Activated naive CD4-positive, alpha-beta T cell treated with Interleukin-2 at 50 U/mL for 16 hours (primary cell): Measurements from ENCODE around the gene PRPF19.

Experiments used
- DNase-seq: peaks from one replicate; pipeline ENCODE4 v3.0.0-alpha.2; 2020

PRPF19 gene

GRCh38 chr11:60855726-60856633, 50.4 kb downstream of the PRPF19 start, which contains the start of gene PTGDR2:
PTGDR2 (minus strand) TSS chr11:60855950; CDS start chr11:60853722, 2,228 bp downstream.
- no peak for DNase-seq

DNA sequence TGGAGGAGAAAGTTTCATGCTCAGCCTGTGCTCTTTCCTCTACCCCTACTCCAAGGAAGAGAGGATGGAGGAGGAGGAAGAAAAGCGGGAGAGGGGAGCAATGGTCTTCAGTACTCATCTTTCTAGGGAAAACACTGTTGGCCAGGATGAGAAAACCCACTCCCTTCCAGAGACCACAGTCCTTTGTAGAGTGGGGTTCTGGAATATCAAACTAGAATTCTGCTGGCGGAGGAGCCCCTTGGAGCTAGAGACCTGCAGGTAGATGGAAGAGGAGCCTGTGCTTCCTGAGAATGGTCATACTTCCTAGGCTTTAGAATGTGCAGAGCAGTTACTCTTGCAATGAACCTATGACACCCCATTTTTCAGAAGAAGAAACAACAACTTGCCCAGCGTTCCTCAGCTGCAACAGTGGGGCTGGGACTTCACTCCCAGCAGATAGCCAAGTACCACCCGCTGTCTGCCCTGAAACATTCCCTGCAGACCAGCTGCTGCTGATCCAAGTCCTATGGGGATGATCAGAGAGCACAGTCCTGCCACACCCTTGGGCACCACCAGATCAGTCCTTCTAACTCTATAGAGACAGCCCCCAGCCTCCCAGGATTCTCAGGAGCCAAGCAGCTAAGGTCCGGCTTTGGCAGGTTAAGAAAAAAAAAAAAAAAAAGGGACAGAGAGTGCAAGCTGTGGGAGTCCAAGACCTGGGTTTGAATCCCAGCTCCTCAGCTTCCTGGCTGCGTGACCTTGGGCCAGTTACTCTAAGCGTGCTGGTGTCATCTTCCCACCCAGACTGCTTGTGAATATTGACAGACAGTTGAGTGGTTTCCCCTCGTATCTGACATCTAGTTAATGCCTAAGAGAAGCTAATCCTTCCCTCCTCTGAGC, 51.3 kb downstream of the PRPF19 start:
- no peak for DNase-seq

GRCh38 chr11:60854140-60854846, 52.1 kb downstream of the PRPF19 start:
- DNase-seq = no peak

GRCh38 chr11:60852982-60853950, 53.1 kb downstream of the PRPF19 start:
- no peak for DNase-seq

DNA sequence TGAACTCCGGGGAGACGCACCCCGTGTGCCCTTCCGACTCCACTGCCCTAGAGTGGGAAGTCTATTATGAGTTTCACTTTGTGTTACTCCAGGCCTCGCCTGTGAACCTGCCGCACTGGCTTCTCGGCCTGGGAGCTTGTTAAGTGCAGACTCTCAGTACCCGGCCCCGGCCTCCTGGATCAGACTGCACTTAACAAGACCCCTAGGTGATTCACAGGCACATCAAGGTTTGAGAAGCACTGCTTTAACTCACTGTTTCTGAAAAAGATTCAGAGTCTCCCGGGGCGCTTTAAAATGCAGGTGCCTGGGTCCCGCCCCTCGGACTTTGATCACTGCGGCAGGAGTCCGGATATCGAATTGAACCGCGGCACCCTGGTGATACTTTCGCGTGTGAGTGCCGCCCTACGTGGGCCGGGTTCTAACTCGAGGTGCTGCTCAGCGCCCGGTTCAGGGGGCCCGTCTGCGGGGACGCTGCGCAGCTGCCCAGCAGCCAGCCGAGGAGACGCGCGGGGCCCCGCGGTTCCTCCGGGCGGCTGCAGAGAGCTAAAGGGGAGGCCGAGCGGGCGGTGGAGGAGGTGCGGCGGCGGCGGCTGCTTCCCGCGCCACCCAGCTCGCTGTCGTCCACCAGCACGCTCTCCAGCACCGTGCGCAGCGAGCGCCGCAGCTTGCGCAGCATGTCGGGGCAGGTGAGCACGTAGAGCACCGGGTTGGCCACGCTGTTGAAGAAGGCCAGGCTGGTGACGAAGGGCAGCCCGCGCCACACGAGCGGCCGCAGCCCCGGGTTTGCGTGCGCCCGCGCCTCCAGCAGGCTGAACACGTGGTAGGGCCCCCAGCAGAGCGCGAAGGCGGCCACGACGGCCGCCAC, 54.0 kb downstream of the PRPF19 start:
- no peak for DNase-seq

- DNase-seq = no peak
Measured at GRCh38 chr11:60851327-60852104, 54.9 kb downstream of the PRPF19 start.

DNA sequence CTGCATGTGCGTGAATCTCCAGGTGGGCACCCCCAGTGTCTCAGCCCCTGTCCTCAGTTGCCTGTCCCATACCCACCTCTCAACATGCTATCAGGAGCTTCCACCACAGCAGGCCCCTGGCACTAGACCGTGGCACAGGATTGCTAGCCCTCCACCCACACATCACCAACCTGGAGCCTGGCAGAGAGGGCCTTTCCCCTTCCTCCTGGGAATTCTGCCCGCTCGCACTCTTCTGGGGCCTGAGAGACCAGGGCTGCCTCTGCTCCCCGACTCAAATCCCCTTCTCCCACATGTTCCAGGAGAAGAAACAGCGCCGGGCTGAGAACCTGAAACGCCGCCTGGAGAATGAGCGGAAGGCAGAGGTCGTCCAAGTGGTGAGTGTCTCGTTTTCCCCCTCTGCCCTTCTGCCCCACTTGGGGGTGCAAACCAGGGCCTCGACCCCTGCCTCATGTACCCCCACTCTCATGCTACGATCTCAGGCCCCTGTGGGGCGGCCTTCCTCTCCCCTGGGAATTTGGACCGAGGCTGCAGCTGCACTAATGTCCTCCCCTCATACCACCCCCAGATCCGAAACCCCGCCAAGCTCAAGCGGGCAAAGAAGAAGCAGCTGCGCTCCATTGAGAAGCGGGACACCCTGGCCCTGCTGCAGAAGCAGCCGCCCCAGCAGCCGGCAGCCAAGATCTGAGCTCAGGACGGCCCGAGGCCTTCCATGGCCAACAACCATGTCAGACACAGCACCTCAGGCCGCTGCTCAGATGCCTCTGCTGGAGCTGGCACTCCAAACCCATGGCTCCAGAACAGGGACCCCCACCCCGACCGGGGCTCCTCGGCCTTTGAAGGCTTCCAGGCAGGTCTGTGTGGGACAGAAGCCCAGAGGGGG, 56.5 kb downstream of the PRPF19 start:
- DNase-seq = no peak

- DNase-seq = no peak
Measured at GRCh38 chr11:60848714-60849151, 57.7 kb downstream of the PRPF19 start.

DNA sequence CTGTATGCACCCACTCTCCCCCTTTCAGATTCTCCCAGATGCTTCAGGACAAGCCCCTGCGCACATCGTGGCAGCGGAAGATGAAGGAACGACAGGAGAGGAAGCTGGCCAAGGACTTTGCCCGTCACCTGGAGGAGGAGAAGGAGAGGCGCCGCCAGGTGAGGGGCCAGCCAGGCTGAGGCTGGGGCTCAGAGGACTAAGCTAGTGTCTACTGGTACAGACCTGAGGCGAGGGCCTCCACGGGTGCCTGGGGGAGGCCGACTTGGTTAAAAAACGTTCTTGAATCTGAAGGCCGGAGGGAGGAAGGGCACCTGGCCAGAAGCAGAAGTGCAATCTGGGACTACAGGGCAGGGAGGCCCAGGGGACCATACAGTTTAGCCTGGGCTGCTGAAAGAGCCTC, 58.5 kb downstream of the PRPF19 start:
- DNase-seq = no peak

- no peak for DNase-seq
Measured at GRCh38 chr11:60847281-60847680, 59.1 kb downstream of the PRPF19 start.

DNA sequence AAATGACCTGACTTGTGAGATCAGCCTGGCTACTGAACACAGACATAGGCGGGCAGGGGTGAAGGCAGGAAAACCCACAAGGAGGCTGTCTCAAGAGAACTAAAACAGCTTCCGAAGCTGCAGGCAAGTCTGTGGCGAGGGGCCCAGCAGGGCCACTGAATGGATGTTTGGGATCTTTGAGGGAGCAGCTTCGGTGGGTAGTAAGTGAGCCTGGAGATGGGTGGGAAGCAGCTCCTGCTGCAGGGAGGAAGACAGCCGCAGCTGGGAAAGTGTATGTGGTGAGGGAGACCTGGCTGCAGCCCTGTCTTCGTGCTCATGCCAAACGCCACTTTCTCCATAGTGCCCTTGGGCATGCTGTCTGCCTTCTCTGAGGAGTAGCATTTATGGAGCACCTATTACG, 61.0 kb downstream of the PRPF19 start:
- DNase-seq = no peak

GRCh38 chr11:60844870-60845221, 61.5 kb downstream of the PRPF19 start:
- no peak for DNase-seq

DNA sequence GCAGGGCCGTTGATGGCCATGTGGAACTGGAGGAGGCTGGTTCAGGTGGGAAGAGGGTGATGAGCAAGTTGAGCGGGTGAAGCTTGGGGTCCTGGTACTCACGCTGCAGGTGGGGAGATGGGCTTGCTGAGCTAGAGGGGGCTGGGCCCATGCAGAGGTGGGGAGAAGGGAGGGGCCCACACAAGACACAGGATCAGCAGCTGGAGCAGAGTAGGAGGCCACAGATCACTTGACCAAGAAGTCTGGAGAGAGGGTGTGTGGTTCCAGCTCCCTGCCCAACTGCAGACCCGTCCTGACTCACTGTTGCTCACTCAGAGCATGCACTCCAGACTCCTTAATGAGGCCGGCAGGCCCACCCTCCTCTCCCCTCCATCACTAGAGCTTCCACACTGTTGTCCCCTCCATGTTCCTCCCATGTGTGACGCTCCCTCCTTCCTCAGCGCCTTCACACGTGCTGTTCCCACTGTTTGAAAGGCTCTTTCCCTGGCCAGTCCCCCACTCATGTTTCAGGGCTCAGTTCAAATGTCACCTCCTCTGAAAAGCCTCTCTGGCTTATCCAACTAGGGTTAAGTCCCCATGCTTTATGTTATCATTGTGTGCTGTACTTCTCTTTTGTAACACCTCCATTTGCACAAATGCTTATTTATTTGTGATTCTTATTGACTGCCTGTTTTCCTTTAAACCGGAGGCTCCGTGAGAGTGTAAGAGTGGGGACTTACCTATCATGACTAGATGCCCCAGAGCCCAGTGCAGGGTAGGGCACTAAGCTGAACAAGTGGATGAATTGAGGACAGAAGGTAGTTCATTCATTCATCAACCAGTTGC, 62.1 kb downstream of the PRPF19 start:
- DNase-seq = no peak

DNA sequence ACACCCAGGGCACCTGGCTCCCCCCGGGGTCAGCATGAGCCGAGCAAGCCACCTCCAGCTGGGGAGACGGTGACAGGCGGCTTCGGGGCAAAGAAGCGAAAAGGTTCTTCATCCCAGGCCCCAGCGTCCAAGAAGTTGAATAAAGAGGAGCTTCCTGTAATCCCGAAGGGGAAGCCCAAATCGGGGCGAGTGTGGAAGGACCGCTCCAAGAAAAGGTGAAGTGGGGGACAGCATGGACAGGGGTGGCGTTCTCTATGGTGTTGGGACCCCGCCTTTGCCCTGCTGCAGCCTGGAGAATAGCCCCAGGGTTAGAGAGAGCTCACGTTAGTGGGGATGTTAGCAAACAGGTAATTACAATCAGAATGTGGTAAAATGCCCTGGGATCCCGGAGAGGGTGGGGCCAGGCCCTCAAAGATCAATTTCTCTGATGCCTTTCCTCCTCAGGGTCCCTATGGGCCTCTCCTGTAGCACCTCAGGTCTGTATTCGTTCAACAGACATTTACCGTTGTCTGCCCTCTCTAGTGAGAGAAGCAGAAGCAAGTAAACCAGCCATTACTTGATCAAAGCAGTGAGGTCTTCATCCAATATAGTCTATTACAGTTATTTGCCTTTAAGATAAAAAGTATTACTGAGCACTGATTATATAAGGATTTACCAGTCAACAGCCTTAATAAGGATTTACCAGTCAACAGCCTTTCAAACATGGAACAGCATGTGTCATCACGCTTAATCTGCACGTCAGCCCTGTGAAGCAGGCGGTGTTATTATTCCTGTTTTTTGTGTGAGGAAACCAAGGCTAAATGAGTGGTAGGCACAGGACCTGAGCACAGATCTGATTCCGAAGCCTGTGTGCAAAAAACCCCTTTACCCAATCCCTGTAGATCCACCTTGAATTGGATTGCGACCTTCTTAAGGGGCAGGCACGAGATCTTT, 63.5 kb downstream of the PRPF19 start:
- no peak for DNase-seq

- peak; percentile 99 for DNase-seq
Measured at GRCh38 chr11:60841797-60842667, 64.4 kb downstream of the PRPF19 start, which contains the start of gene CCDC86. CCDC86 (plus strand) TSS chr11:60842113; CDS start chr11:60842125, 12 bp downstream.
